ENCODE measurements around the gene ZFYVE28. TPM values are rescaled to one million over a fixed set of nuclear protein-coding genes. Genes with fewer than 3 reads are reported as not detected.

The ZFYVE28 gene
- total RNA-seq, 2 donors from 2014 or later = 5.7 to 16.8 TPM

DNA sequence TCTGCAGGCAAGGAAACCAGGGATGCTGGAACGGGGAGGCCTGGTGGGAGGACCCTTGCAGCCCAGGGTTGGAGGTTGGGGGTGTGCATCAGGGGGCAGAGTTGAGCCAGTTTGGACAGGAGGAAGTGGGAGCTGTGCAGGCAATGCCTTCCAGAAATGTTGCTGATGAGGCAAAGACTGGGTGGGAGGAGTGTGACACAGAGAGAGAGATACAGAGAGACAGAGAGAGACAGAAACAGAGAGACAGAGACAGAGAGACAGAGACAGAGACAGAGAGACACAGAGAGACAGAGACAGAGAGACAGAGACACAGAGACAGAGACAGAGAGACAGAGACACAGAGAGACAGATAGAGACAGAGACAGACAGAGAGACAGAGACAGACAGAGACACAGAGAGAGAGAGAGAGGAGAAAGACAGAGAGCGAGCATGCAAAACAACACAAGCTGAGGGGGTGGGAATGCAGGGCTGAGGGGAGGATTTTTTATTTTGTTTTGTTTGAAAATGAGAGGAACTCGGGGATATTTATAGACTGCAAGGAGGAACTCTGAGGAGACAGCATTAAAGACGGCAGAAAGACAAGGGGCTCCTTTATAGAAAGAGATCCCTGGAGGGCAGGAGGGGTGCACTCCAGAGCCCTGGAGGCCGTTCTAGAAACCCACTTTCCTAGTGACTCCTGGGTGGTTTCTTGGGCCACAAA, 174.6 kb downstream of the ZFYVE28 start:
- ATAC-seq (no peak), DNase-seq (peak in 3 of 4 donors; percentile 18 to 67 (median 30))
- H3K27ac ChIP-seq = peak overlapping the region in 1 of 4 donors; percentile 37
- H3K36me3 ChIP-seq (replicated peaks in 1 of 2; ENCODE audit: insufficient read depth in 1 of 2, low read depth in 2 of 2) = no peaks in the 10 kb centered on the region
- 56 to 57% methylated on average over 5 of the region's 5 CpGs for WGBS, 2 donors
- no peaks in the 10 kb centered on the region for H3K27me3 ChIP-seq
- TF ChIP-seq, protein P1, sequence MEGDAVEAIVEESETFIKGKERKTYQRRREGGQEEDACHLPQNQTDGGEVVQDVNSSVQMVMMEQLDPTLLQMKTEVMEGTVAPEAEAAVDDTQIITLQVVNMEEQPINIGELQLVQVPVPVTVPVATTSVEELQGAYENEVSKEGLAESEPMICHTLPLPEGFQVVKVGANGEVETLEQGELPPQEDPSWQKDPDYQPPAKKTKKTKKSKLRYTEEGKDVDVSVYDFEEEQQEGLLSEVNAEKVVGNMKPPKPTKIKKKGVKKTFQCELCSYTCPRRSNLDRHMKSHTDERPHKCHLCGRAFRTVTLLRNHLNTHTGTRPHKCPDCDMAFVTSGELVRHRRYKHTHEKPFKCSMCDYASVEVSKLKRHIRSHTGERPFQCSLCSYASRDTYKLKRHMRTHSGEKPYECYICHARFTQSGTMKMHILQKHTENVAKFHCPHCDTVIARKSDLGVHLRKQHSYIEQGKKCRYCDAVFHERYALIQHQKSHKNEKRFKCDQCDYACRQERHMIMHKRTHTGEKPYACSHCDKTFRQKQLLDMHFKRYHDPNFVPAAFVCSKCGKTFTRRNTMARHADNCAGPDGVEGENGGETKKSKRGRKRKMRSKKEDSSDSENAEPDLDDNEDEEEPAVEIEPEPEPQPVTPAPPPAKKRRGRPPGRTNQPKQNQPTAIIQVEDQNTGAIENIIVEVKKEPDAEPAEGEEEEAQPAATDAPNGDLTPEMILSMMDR (IDR thresholded peaks at IDR 0.05) = peak in 2 of 7 experiments; percentile 7 to 33
- no peak for TF ChIP-seq POLR2A (IDR thresholded peaks at IDR 0.05)
- intact Hi-C loops (cut with DNase I) = no loop called here
- no peak overlapping the region for H3K4me3 ChIP-seq
- peaks cover 26% of the 10 kb centered on the region for H3K4me1 ChIP-seq
- H3K9me3 ChIP-seq = no peaks in the 10 kb centered on the region

DNA sequence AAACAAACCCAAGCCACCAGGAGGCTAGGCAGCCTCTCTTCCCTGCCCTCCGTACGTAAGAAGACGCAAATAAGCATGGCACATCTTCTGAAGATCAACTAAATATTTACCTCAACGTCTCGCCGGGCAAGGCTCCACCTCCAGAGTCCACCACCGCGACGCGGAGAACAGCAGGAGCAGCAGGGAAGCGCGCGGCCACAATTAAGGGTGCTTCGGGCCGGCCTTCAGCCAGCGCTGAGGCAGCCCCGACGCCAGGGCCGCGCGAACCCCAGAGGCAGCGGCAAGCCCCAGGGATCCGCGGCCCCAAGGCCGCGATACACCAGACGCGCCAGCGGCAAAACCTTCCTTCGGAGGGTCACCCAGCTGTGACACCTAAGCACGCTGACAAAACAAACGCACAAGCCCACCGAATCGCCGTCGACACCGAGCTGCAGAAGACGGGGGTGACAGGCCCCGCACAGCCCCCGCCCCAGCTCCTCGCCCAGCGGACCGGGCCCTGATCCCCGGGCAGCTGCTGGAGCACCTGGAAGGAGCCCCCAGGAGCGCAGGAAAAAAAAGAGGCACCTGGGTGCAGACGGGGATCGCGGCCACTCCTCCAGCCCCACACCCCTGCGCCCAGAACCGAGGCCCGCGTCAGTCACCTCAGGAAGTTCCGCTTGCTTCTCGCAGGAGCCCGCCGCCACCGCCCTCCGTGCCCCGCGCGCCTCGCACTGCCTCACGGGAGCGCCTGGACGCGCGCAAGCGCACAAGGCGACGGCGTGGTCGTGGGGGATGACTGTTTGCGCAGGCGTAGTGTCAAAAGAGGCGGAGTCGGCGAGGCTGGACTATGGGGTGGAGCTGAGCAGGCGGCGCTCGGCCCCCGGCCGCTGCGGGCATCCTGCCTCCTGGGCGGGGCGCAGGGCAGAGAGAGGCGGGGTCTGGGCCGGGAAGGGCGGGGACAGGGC, 176.8 kb downstream of the ZFYVE28 start, which contains the start of the genes HAUS3 and POLN:
Gene HAUS3 (minus strand): TSS at position 712 of the 944 bp plus-strand sequence. CDS start 1,175 bp downstream, outside the sequence.
Gene POLN (minus strand): TSS at position 712 of the 944 bp plus-strand sequence. CDS start 12,890 bp downstream, outside the sequence.
- TF ChIP-seq, protein P1 (IDR thresholded peaks at IDR 0.05) = no peak
- peak; percentile 51 to 82 (median 73) for TF ChIP-seq POLR2A (IDR thresholded peaks at IDR 0.05)
- H3K36me3 ChIP-seq (replicated peaks in 1 of 2; ENCODE audit: insufficient read depth in 1 of 2, low read depth in 2 of 2) = no peaks in the 10 kb centered on the region
- ATAC-seq (peak; percentile 98), DNase-seq (peak; percentile 98 to 99 (median 98))
- H3K4me1 ChIP-seq = peaks cover 36% of the 10 kb centered on the region
- no peaks in the 10 kb centered on the region for H3K27me3 ChIP-seq
- no peaks in the 10 kb centered on the region for H3K9me3 ChIP-seq
- intact Hi-C loops (cut with DNase I) = no loop called here
- 0 to 1% methylated on average over 6 to 87 of the region's 88 CpGs for WGBS, 2 donors
- peak within 1 kb of the TSS; percentile 61 to 97 for H3K4me3 ChIP-seq
- H3K27ac ChIP-seq = peak within 1 kb of the TSS in 3 of 4 donors; percentile 44 to 85 (median 68)

DNA sequence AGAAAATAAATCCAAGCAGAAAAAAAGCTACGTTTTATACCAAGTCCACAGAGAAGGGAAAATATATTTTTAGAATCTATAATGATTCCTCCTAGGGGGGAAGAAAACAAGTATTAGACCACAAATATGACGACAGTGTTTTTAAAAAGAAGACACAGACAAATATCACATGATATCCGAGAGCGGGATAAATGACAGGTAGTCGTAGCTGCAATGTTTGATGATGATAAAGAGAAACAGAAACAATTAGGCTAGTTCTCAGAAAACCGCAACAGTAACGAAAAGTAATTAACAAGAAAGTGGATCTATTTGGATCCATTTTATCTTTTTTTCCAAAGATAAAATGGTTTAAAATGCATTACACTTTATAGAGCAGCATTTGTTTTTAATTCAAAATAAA, 177.4 kb downstream of the ZFYVE28 start:
- ATAC-seq = no peak
- peaks cover 36% of the 10 kb centered on the region for H3K4me1 ChIP-seq
- intact Hi-C loops (cut with DNase I) = no loop called here
- WGBS, 2 donors = 1 to 4% methylated on average over 7 of the region's 7 CpGs
- TF ChIP-seq, protein P1 (IDR thresholded peaks at IDR 0.05) = no peak
- TF ChIP-seq POLR2A (IDR thresholded peaks at IDR 0.05) = no peak
- peak overlapping the region; percentile 61 to 97 for H3K4me3 ChIP-seq
- DNase-seq = no peak
- H3K9me3 ChIP-seq = no peaks in the 10 kb centered on the region
- peaks cover 0 to 2% of the 10 kb centered on the region in 2 donors for H3K36me3 ChIP-seq (replicated peaks in 1 of 2; ENCODE audit: insufficient read depth in 1 of 2, low read depth in 2 of 2)
- H3K27me3 ChIP-seq = no peaks in the 10 kb centered on the region
- peak overlapping the region in 2 of 4 donors; percentile 44 to 85 for H3K27ac ChIP-seq

DNA sequence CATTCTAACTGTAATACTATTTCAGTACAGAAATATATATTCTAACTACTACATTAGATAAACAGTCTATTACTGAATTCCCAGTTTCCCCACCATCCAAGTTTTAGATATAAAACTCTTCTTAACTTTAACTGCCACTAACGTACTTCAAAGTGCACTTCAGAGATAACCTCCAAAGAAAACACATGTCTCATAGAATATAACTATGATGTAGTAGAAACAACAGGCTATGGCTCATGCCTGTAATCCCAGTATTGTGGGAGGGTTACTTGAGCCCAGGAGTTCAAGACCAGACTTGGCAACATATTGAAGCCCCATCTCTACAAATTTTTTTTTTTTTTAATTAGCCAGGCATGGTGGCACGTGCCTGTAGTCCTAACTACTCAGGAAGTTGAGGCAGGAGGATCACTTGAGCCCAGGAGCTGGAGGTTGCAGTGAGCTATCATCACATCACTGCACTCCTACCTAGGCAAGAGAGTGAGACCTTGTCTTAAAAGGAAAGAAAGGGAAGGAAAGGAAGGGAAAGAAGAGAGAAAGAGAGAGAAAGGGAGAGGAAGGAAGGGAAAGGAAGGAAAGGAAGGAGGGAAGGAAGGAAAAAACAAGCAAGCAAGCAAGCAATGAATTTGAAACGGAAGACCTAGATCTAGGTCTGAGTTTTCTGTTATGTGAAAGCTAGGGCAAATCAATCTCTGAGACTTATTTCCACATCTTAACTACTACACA, 181.3 kb downstream of the ZFYVE28 start:
- no peak for DNase-seq
- intact Hi-C loops (cut with DNase I) = no loop called here
- TF ChIP-seq POLR2A (IDR thresholded peaks at IDR 0.05) = no peak
- TF ChIP-seq, protein P1 (IDR thresholded peaks at IDR 0.05) = no peak
- Histone ChIP-seq H3K4me3 (no peak overlapping the region), H3K9me3 (no peaks in the 10 kb centered on the region), H3K4me1 (peaks cover 32% of the 10 kb centered on the region), H3K36me3 (replicated peaks in 1 of 2; ENCODE audit: insufficient read depth in 1 of 2, low read depth in 2 of 2) (peaks cover 0 to 2% of the 10 kb centered on the region in 2 donors), H3K27ac (no peak overlapping the region), H3K27me3 (no peaks in the 10 kb centered on the region)
- ATAC-seq = no peak
- WGBS, 2 donors = 34 to 62% methylated on average over 3 of the region's 3 CpGs

Measured in body of pancreas (tissue), 4 donors.